Breast epithelium (tissue), 4 donors: ENCODE results near the gene KRT8. TPM values are rescaled to one million over a fixed set of nuclear protein-coding genes. Genes with fewer than 3 reads are reported as not detected.
"Not testable (repeated sequence)": the region's sequence is repeated elsewhere in the genome, so short reads cannot be mapped to it uniquely, and the experiment has no call there.

Source experiments
- DNase-seq, 2 donors: peaks; one replicate each; pipeline ENCODE4 v3.0.0-alpha.2; 2019; ENCODE audit warnings: low spot score in 2 of 2
- H3K27ac ChIP-seq, 2 donors: fragments of 200-600 bp; sonication (generic) in 1 of 2; one replicate each; pipeline ENCODE4 v1.5.1; 2016 to 2019; ENCODE audit warnings: mild to moderate bottlenecking in 1 of 2
- H3K27me3 ChIP-seq, 2 donors: fragments of 200-600 bp; sonication (generic) in 1 of 2; one replicate each; pipeline versions ENCODE4 v1.5.1 to v1.6.0; 2017 to 2019; ENCODE audit warnings: control low read depth in 1 of 2, mild to moderate bottlenecking in 1 of 2
- H3K36me3 ChIP-seq: fragments of 200-600 bp; one replicate; pipeline ENCODE4 v1.5.1; 2019
- H3K4me1 ChIP-seq, 2 donors: fragments of 200-600 bp; sonication (generic); one replicate each; pipeline ENCODE4 v1.5.1; 2016 to 2019; ENCODE audit warnings: control low read depth in 1 of 2
- H3K4me3 ChIP-seq, 3 donors: fragments of 200-600 bp; sonication (generic); 1 replicate in 2 of 3; 2 replicates in 1 of 3; pipeline ENCODE4 v1.5.1; 2016 to 2019; ENCODE audit warnings: mild to moderate bottlenecking in 3 of 3, moderate library complexity in 2 of 3
- H3K9me3 ChIP-seq, 2 donors: fragments of 200-600 bp; sonication (generic) in 1 of 2; one replicate each; pipeline ENCODE4 v1.5.1; 2016 to 2019; ENCODE audit warnings: control low read depth in 1 of 2
- CTCF ChIP-seq, 3 donors: fragments of 450-650 bp; IDR thresholded peaks; one replicate each; pipeline ENCODE4 v1.5.1; 2016 to 2017; ENCODE audit warnings: antibody characterized with exemption in 3 of 3, mild to moderate bottlenecking in 3 of 3, moderate library complexity in 3 of 3
- POLR2A ChIP-seq: fragments of 450-650 bp; IDR thresholded peaks from one replicate; pipeline ENCODE4 v1.6.1; 2016; ENCODE audit warnings: antibody characterized with exemption, mild to moderate bottlenecking, moderate library complexity
- POLR2AphosphoS5 ChIP-seq, 3 donors: sonication (generic); formaldehyde crosslinking; IDR thresholded peaks; one replicate each; pipeline ENCODE4 v1.6.1; 2017; ENCODE audit warnings: antibody characterized with exemption in 3 of 3
- intact Hi-C: fragments of 100-400 bp; cut with DNase I; formaldehyde crosslinking; loops from one replicate; pipeline ENCODE4 v1.15.1; 2023; ENCODE audit warnings: low total_unique reads
- total RNA-seq, 3 donors: library from RNA; depleted of rRNA; stranded (reverse); fragments of >200 nt; gene quantifications; one replicate each; pipeline ENCODE4 v1.1.0, GENCODE V29; 2016

KRT8 gene
- total RNA-seq, 3 donors from 2014 or later, result 4.6 to 430 (median 153) TPM

GRCh38 chr12:52890417-52890816, 14.5 kb downstream of the KRT8 start:
- no peaks in the 10 kb centered on the region for H3K9me3 ChIP-seq
- no peak for TF ChIP-seq POLR2A
- TF ChIP-seq CTCF (IDR thresholded peaks at IDR 0.05), result no peak
- TF ChIP-seq POLR2AphosphoS5 (IDR thresholded peaks at IDR 0.05), result no peak

GRCh38 chr12:52884526-52885293, 20.2 kb downstream of the KRT8 start:
- H3K4me3 ChIP-seq, result no peak overlapping the region
- no peaks in the 10 kb centered on the region for H3K27me3 ChIP-seq
- peak; percentile 74 to 82 for DNase-seq
- TF ChIP-seq POLR2AphosphoS5 (IDR thresholded peaks at IDR 0.05) (no peak), POLR2A (no peak), CTCF (IDR thresholded peaks at IDR 0.05) (peak; percentile 92 to 97 (median 96))
- no peaks in the 10 kb centered on the region for H3K9me3 ChIP-seq
- intact Hi-C loops, result loop anchor here (5.0 kb wide), 1 partner anchor 98 kb away; no protein-coding TSS in a partner anchor
- H3K27ac ChIP-seq, result no peak overlapping the region
- no peaks in the 10 kb centered on the region for H3K36me3 ChIP-seq
- peaks cover 0 to under 1% of the 10 kb centered on the region in 2 donors for H3K4me1 ChIP-seq

More at GRCh38 chr12:52890417-52890816, 14.5 kb downstream of the KRT8 start:
- Histone ChIP-seq H3K36me3 (no peaks in the 10 kb centered on the region), H3K27me3 (no peaks in the 10 kb centered on the region), H3K4me3 (no peak overlapping the region), H3K4me1 (no peaks in the 10 kb centered on the region), H3K27ac (no peak overlapping the region)
- DNase-seq, result no peak
- intact Hi-C loops, result no loop called here

- H3K9me3 ChIP-seq, DNase-seq, H3K4me1 ChIP-seq, H3K27ac ChIP-seq, H3K36me3 ChIP-seq, H3K27me3 ChIP-seq, H3K4me3 ChIP-seq: not testable (repeated sequence)
- intact Hi-C loops, result loop anchor here (5.0 kb wide), 1 partner anchor 102 kb away; no protein-coding TSS in a partner anchor
These were observed 24.4 kb downstream of the KRT8 start for GRCh38 chr12:52880499-52880898.

GRCh38 chr12:52879394-52880351, 25.2 kb downstream of the KRT8 start:
- Histone ChIP-seq H3K4me3 (peak overlapping the region; percentile 6 to 52 (median 33)), H3K9me3 (no peaks in the 10 kb centered on the region), H3K27ac (peak overlapping the region; percentile 82 to 88), H3K36me3 (no peaks in the 10 kb centered on the region), H3K4me1 (peaks cover 7 to 11% of the 10 kb centered on the region in 2 donors), H3K27me3 (no peaks in the 10 kb centered on the region)
- DNase-seq, result peak; percentile 84 to 86
- intact Hi-C loops, result loop anchor here (5.0 to 10.0 kb wide), 3 partner anchors 103 to 515 kb away; partner anchors contain the start of gene KRT85
- TF ChIP-seq CTCF (IDR thresholded peaks at IDR 0.05), result peak; percentile 78 to 89 (median 87)
- TF ChIP-seq POLR2A, result no peak
- TF ChIP-seq POLR2AphosphoS5 (IDR thresholded peaks at IDR 0.05), result peak in 2 of 3 donors; percentile 4 to 22

GRCh38 chr12:52878507-52879393, 26.1 kb downstream of the KRT8 start:
- no peaks in the 10 kb centered on the region for H3K27me3 ChIP-seq
- H3K4me3 ChIP-seq, result peak overlapping the region; percentile 6 to 52 (median 33)
- intact Hi-C loops, result loop anchor here (5.0 to 10.0 kb wide), 2 partner anchors 296 to 514 kb away; partner anchors contain the start of gene KRT85
- H3K36me3 ChIP-seq, result no peaks in the 10 kb centered on the region
- no peaks in the 10 kb centered on the region for H3K9me3 ChIP-seq
- H3K27ac ChIP-seq, result peak overlapping the region; percentile 82 to 88
- DNase-seq, result no peak
- TF ChIP-seq POLR2A (no peak), POLR2AphosphoS5 (IDR thresholded peaks at IDR 0.05) (no peak), CTCF (IDR thresholded peaks at IDR 0.05) (no peak)
- peaks cover 10 to 13% of the 10 kb centered on the region in 2 donors for H3K4me1 ChIP-seq
